HEK293 (cell line): ENCODE measurements around the gene SLC25A11.

Source experiments
- CTCF ChIA-PET: fragments of 350-600 bp; formaldehyde crosslinking; extraction: SDS; loops from one replicate; lab custom pipeline; 2021; ENCODE audit warnings: antibody characterized with exemption; lab: Yijun Ruan, JAX
- POLR2A ChIA-PET: fragments of 300-600 bp; formaldehyde crosslinking; extraction: SDS; loops from one replicate; lab custom pipeline; 2020; ENCODE audit warnings: antibody characterized with exemption, inconsistent platforms; lab: Yijun Ruan, JAX
- H3K27ac ChIP-seq: fragments of 200-500 bp; sonication (Bioruptor generic); 2 replicates; pipeline ENCODE4 v1.5.1; 2014; ENCODE audit warnings: low read depth, low read length, control low read depth, inconsistent platforms; ENCODE audit errors: extremely low read depth
- H3K36me3 ChIP-seq, 2 experiments: fragments of 200-500 bp in 1 of 2; sonication (Bioruptor generic) in 1 of 2; 1 replicate in 1 of 2; 2 replicates in 1 of 2; pipeline ENCODE4 v1.5.1; 2014 to 2017; ENCODE audit warnings: inconsistent platforms in 2 of 2, low read length in 2 of 2; ENCODE audit not compliant: control insufficient read depth in 2 of 2, insufficient read depth in 1 of 2
- H3K4me1 ChIP-seq: fragments of 200-500 bp; sonication (Bioruptor generic); 2 replicates; pipeline ENCODE4 v1.5.1; 2014; ENCODE audit warnings: mild to moderate bottlenecking, low read length, inconsistent platforms; ENCODE audit not compliant: control insufficient read depth, insufficient read depth
- H3K4me3 ChIP-seq: 2 replicates; pipeline ENCODE4 v1.5.1; 2011; ENCODE audit warnings: low read depth, mild to moderate bottlenecking, control low read depth, low read length, moderate library complexity
- H3K9me3 ChIP-seq: fragments of 200-500 bp; sonication (Bioruptor generic); 2 replicates; pipeline ENCODE4 v1.5.1; 2014; ENCODE audit warnings: low read depth, low read length, inconsistent platforms; ENCODE audit not compliant: control insufficient read depth, insufficient read depth
- KLF10 ChIP-seq: fragments of 450-650 bp; IDR thresholded peaks from 2 replicates; pipeline ENCODE4 v1.5.1; 2018; ENCODE audit warnings: missing biosample characterization, mild to moderate bottlenecking, missing genetic modification characterization
- PRDM1 ChIP-seq: fragments of 450-650 bp; formaldehyde crosslinking; IDR thresholded peaks from 2 replicates; pipeline ENCODE4; 2016; ENCODE audit warnings: missing biosample characterization, missing genetic modification characterization
- ZFHX2 ChIP-seq: fragments of 450-650 bp; formaldehyde crosslinking; conservative IDR thresholded peaks from 2 replicates; pipeline ENCODE4 v1.5.1; 2016; ENCODE audit warnings: missing biosample characterization, missing genetic modification characterization
- ZNF121 ChIP-seq: fragments of 450-650 bp; formaldehyde crosslinking; IDR thresholded peaks from 2 replicates; pipeline ENCODE4 v1.5.1; 2016; ENCODE audit warnings: missing biosample characterization, missing genetic modification characterization
- ZNF174 ChIP-seq: fragments of 450-650 bp; formaldehyde crosslinking; IDR thresholded peaks from 2 replicates; pipeline ENCODE4 v1.5.0; 2017; ENCODE audit warnings: missing biosample characterization, mild to moderate bottlenecking, missing genetic modification characterization
- ZNF175 ChIP-seq: fragments of 450-650 bp; formaldehyde crosslinking; IDR thresholded peaks from 2 replicates; pipeline ENCODE4 v1.5.1; 2016; ENCODE audit warnings: missing biosample characterization, missing genetic modification characterization
- ZNF350 ChIP-seq: fragments of 450-650 bp; formaldehyde crosslinking; IDR thresholded peaks from 2 replicates; pipeline ENCODE4 v1.5.0; 2017; ENCODE audit warnings: missing biosample characterization, mild to moderate bottlenecking, missing genetic modification characterization
- ZNF394 ChIP-seq: fragments of 450-650 bp; formaldehyde crosslinking; IDR thresholded peaks from 2 replicates; pipeline ENCODE4 v1.5.1; 2016; ENCODE audit warnings: missing biosample characterization, missing genetic modification characterization, mild to moderate bottlenecking, moderate library complexity, borderline replicate concordance
- ZNF548 ChIP-seq: fragments of 450-650 bp; formaldehyde crosslinking; IDR thresholded peaks from 2 replicates; pipeline ENCODE4 v1.5.1; 2016; ENCODE audit warnings: missing biosample characterization, missing genetic modification characterization
- ZNF629 ChIP-seq: fragments of 450-650 bp; formaldehyde crosslinking; IDR thresholded peaks from 2 replicates; pipeline ENCODE4 v1.5.1; 2017; ENCODE audit warnings: missing biosample characterization, missing genetic modification characterization
- ZNF654 ChIP-seq: fragments of 450-650 bp; formaldehyde crosslinking; IDR thresholded peaks from 2 replicates; pipeline ENCODE4 v1.5.1; 2016; ENCODE audit warnings: low read depth, missing biosample characterization, missing genetic modification characterization
- ZNF701 ChIP-seq: fragments of 450-650 bp; formaldehyde crosslinking; IDR thresholded peaks from 2 replicates; pipeline ENCODE4 v1.5.1; 2016; ENCODE audit warnings: missing biosample characterization, missing genetic modification characterization
- TF ChIP-seq, protein P1 (sequence below): fragments of 450-650 bp; formaldehyde crosslinking; IDR thresholded peaks from 2 replicates; pipeline ENCODE4 v1.5.1; 2016; ENCODE audit warnings: missing biosample characterization, missing genetic modification characterization
- TF ChIP-seq, protein P2 (sequence below): fragments of 450-650 bp; formaldehyde crosslinking; IDR thresholded peaks from 2 replicates; pipeline ENCODE4 v1.5.1; 2016; ENCODE audit warnings: missing biosample characterization, missing genetic modification characterization
- TF ChIP-seq, protein P3 (sequence below): fragments of 450-650 bp; formaldehyde crosslinking; IDR thresholded peaks from 2 replicates; pipeline ENCODE4 v1.5.1; 2016; ENCODE audit warnings: missing biosample characterization, missing genetic modification characterization
- TF ChIP-seq, protein P4 (sequence below): fragments of 450-650 bp; IDR thresholded peaks from 2 replicates; pipeline ENCODE4 v1.5.1; 2018; ENCODE audit warnings: missing biosample characterization, mild to moderate bottlenecking, missing genetic modification characterization
- TF ChIP-seq, protein P5 (sequence below): fragments of 450-650 bp; formaldehyde crosslinking; IDR thresholded peaks from 2 replicates; pipeline ENCODE4 v1.5.1; 2016; ENCODE audit warnings: missing biosample characterization, missing genetic modification characterization

SLC25A11 gene

DNA sequence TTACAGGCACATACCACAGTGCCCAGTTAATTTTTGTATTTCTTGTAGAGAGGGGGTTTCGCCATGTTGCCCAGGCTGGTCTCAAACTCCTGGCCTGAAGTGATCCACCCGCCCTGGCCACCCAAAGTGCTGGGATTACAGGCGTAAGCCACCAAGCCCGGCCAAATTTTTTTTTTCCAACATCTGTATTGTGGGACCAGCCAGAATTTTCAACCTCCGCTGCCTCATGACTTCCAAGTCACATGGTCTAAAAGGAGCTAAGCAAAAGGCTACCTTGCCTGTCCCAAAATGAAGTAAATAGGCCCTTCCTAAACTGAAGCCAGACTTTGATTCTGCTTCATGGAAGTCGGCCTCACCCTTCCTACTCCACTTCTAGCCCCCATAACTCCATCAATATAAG lies 32.0 kb upstream of the SLC25A11 start (continued):
- TF ChIP-seq, protein P1, sequence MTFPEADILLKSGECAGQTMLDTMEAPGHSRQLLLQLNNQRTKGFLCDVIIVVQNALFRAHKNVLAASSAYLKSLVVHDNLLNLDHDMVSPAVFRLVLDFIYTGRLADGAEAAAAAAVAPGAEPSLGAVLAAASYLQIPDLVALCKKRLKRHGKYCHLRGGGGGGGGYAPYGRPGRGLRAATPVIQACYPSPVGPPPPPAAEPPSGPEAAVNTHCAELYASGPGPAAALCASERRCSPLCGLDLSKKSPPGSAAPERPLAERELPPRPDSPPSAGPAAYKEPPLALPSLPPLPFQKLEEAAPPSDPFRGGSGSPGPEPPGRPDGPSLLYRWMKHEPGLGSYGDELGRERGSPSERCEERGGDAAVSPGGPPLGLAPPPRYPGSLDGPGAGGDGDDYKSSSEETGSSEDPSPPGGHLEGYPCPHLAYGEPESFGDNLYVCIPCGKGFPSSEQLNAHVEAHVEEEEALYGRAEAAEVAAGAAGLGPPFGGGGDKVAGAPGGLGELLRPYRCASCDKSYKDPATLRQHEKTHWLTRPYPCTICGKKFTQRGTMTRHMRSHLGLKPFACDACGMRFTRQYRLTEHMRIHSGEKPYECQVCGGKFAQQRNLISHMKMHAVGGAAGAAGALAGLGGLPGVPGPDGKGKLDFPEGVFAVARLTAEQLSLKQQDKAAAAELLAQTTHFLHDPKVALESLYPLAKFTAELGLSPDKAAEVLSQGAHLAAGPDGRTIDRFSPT (tag by site-specific recombination), result no peak
- TF ChIP-seq ZNF121, result no peak
- TF ChIP-seq ZFHX2 (tag by site-specific recombination), result no peak
- TF ChIP-seq, protein P2, sequence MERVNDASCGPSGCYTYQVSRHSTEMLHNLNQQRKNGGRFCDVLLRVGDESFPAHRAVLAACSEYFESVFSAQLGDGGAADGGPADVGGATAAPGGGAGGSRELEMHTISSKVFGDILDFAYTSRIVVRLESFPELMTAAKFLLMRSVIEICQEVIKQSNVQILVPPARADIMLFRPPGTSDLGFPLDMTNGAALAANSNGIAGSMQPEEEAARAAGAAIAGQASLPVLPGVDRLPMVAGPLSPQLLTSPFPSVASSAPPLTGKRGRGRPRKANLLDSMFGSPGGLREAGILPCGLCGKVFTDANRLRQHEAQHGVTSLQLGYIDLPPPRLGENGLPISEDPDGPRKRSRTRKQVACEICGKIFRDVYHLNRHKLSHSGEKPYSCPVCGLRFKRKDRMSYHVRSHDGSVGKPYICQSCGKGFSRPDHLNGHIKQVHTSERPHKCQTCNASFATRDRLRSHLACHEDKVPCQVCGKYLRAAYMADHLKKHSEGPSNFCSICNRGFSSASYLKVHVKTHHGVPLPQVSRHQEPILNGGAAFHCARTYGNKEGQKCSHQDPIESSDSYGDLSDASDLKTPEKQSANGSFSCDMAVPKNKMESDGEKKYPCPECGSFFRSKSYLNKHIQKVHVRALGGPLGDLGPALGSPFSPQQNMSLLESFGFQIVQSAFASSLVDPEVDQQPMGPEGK (tag by site-specific recombination), result no peak

DNA sequence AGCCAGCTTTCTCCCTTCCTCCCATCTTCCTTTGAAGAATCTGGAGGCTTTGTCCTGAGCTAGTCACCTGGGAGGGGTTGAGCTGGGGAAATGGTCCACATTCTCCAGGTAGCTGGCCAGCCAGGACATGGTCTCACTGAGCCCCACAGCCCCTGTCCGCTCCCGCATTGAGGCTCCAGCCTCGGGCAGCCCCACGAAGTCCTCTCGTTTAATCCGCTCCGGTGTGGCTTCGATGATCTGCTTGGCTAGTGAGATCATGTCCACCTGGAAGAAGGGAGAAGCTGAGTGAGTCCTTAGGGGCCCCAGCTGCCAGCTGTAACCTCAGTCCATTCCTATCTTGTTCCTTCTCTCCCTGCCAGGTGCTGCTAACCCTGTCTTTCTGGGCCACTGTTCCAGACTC lies 30.4 kb upstream of the SLC25A11 start:
- H3K4me3 ChIP-seq, result no peak overlapping the region
- H3K27ac ChIP-seq, result 0 out of 2 replicates have a peak overlapping the region, but pooled peaks have one; percentile 37
- TF ChIP-seq ZNF548, result no peak
- TF ChIP-seq PRDM1 (tag by site-specific recombination), result 0 out of 2 replicates have a peak, but pooled peaks have one; percentile 3
- TF ChIP-seq ZNF701 (tag by site-specific recombination), result no peak
- no peak for TF ChIP-seq ZNF175 (tag by site-specific recombination)
- TF ChIP-seq ZNF394 (tag by site-specific recombination), result peak; percentile 72
- H3K9me3 ChIP-seq, result peaks cover 3% of the 10 kb centered on the region; the same call in 1 of the 2 replicates
- H3K36me3 ChIP-seq, result peaks cover 34 to 65% of the 10 kb centered on the region in 2 experiments
- POLR2A ChIA-PET, result interaction anchor here (0.5 to 11.3 kb wide), 5 partner anchors 16 to 158 kb away, joined by 3 to 358 read pairs (median 5); partner anchors contain the start of genes CAMTA2, ENO3, PFN1 and RNF167
- H3K4me1 ChIP-seq, result peaks cover 15% of the 10 kb centered on the region
- CTCF ChIA-PET, result interaction anchor here (1.5 to 2.0 kb wide), 3 partner anchors 10 to 61 kb away, joined by 5 to 10 read pairs (median 9); partner anchors contain the start of gene CAMTA2

DNA sequence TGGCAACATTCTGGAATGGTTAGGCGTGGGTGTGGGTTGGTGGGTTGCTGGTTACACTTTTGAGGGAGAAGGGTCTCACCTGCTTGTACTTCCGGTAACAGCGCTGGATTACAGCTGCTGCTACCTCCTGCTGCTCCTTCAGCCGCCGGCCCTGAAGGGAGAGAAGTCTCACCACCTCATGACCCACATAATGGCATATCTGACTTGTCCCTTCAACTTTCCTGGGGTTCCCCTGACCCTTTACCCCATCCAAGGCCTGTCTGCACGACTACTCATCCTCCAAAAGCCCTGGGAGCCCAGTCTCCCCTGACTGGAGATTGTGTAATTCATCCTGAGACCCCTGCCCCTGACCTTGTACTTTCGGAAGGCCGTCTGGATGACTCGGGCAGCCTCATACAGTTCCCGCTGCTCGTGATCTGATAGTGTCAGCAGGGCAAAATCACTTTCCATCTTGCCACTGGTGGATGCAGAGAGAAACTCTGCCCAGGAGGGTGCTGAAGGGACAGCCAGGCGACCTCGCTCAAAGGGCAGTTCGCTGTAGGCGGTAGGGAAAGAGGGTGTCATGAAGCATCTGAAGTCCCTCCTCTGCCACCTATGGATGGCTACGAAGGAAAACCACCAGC lies 29.8 kb upstream of the SLC25A11 start:
- H3K36me3 ChIP-seq, result peaks cover 33 to 59% of the 10 kb centered on the region in 2 experiments
- H3K27ac ChIP-seq, result peak overlapping the region; percentile 89
- ChIA-PET CTCF (interaction anchor here (0.5 to 3.1 kb wide), 6 partner anchors 11 to 61 kb away, joined by 3 to 19 read pairs (median 4); partner anchors contain the start of genes CAMTA2 and SLC25A11), POLR2A (interaction anchor here (0.6 to 11.3 kb wide), 5 partner anchors 17 to 139 kb away, joined by 3 to 358 read pairs (median 40); partner anchors contain the start of genes CAMTA2, ENO3, PFN1 and RNF167)
- H3K4me1 ChIP-seq, result peaks cover 15% of the 10 kb centered on the region
- H3K9me3 ChIP-seq, result peaks cover 3% of the 10 kb centered on the region; the same call in 1 of the 2 replicates
- H3K4me3 ChIP-seq, result no peak overlapping the region
- TF ChIP-seq, protein P3, sequence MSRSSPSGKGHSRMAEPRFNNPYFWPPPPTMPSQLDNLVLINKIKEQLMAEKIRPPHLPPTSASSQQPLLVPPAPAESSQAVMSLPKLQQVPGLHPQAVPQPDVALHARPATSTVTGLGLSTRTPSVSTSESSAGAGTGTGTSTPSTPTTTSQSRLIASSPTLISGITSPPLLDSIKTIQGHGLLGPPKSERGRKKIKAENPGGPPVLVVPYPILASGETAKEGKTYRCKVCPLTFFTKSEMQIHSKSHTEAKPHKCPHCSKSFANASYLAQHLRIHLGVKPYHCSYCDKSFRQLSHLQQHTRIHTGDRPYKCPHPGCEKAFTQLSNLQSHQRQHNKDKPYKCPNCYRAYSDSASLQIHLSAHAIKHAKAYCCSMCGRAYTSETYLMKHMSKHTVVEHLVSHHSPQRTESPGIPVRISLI, result no peak
- TF ChIP-seq ZNF548 (0 out of 2 replicates have a peak, but pooled peaks have one; percentile 15), PRDM1 (tag by site-specific recombination) (0 out of 2 replicates have a peak, but pooled peaks have one; percentile 42), ZNF654 (tag by site-specific recombination) (no peak), ZNF350 (tag by site-specific recombination) (no peak), ZNF629 (no peak), ZNF394 (tag by site-specific recombination) (0 out of 2 replicates have a peak, but pooled peaks have one; percentile 3), ZNF174 (no peak), KLF10 (tag by site-specific recombination) (no peak)
- TF ChIP-seq, protein P4, sequence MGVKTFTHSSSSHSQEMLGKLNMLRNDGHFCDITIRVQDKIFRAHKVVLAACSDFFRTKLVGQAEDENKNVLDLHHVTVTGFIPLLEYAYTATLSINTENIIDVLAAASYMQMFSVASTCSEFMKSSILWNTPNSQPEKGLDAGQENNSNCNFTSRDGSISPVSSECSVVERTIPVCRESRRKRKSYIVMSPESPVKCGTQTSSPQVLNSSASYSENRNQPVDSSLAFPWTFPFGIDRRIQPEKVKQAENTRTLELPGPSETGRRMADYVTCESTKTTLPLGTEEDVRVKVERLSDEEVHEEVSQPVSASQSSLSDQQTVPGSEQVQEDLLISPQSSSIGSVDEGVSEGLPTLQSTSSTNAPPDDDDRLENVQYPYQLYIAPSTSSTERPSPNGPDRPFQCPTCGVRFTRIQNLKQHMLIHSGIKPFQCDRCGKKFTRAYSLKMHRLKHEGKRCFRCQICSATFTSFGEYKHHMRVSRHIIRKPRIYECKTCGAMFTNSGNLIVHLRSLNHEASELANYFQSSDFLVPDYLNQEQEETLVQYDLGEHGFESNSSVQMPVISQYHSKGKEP (tag by site-specific recombination), result no peak
- TF ChIP-seq, protein P5, sequence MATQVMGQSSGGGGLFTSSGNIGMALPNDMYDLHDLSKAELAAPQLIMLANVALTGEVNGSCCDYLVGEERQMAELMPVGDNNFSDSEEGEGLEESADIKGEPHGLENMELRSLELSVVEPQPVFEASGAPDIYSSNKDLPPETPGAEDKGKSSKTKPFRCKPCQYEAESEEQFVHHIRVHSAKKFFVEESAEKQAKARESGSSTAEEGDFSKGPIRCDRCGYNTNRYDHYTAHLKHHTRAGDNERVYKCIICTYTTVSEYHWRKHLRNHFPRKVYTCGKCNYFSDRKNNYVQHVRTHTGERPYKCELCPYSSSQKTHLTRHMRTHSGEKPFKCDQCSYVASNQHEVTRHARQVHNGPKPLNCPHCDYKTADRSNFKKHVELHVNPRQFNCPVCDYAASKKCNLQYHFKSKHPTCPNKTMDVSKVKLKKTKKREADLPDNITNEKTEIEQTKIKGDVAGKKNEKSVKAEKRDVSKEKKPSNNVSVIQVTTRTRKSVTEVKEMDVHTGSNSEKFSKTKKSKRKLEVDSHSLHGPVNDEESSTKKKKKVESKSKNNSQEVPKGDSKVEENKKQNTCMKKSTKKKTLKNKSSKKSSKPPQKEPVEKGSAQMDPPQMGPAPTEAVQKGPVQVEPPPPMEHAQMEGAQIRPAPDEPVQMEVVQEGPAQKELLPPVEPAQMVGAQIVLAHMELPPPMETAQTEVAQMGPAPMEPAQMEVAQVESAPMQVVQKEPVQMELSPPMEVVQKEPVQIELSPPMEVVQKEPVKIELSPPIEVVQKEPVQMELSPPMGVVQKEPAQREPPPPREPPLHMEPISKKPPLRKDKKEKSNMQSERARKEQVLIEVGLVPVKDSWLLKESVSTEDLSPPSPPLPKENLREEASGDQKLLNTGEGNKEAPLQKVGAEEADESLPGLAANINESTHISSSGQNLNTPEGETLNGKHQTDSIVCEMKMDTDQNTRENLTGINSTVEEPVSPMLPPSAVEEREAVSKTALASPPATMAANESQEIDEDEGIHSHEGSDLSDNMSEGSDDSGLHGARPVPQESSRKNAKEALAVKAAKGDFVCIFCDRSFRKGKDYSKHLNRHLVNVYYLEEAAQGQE, result peak; percentile 79
